ENCODE results near the gene RASD2. TPM values are rescaled to one million over a fixed set of nuclear protein-coding genes. Genes with fewer than 3 reads are reported as not detected.

The RASD2 gene
- total and polyA plus RNA-seq, 2 experiments from 2014 or later, result 1.2 to 3.6 TPM

GRCh38 chr22:35539487-35539886 is 1.1 kb upstream of the RASD2 start (continued):
- TF ChIP-seq ZNF462 (CRISPR knock-in tag; IDR thresholded peaks at IDR 0.05) (no peak), ZNF331 (CRISPR knock-in tag; IDR thresholded peaks at IDR 0.05; ENCODE audit: low read depth) (no peak), JUNB (IDR thresholded peaks at IDR 0.05; ENCODE audit: unreplicated experiment) (no peak), EZH2phosphoT487 (IDR thresholded peaks at IDR 0.05; ENCODE audit: unreplicated experiment) (no peak), STAT1 (IDR thresholded peaks at IDR 0.05; ENCODE audit: unreplicated experiment) (no peak), ZNF114 (CRISPR knock-in tag; IDR thresholded peaks at IDR 0.05) (no peak), POLR2AphosphoS5 (IDR thresholded peaks at IDR 0.05; ENCODE audit: low read depth) (no peak)
- TF ChIP-seq, protein P1, sequence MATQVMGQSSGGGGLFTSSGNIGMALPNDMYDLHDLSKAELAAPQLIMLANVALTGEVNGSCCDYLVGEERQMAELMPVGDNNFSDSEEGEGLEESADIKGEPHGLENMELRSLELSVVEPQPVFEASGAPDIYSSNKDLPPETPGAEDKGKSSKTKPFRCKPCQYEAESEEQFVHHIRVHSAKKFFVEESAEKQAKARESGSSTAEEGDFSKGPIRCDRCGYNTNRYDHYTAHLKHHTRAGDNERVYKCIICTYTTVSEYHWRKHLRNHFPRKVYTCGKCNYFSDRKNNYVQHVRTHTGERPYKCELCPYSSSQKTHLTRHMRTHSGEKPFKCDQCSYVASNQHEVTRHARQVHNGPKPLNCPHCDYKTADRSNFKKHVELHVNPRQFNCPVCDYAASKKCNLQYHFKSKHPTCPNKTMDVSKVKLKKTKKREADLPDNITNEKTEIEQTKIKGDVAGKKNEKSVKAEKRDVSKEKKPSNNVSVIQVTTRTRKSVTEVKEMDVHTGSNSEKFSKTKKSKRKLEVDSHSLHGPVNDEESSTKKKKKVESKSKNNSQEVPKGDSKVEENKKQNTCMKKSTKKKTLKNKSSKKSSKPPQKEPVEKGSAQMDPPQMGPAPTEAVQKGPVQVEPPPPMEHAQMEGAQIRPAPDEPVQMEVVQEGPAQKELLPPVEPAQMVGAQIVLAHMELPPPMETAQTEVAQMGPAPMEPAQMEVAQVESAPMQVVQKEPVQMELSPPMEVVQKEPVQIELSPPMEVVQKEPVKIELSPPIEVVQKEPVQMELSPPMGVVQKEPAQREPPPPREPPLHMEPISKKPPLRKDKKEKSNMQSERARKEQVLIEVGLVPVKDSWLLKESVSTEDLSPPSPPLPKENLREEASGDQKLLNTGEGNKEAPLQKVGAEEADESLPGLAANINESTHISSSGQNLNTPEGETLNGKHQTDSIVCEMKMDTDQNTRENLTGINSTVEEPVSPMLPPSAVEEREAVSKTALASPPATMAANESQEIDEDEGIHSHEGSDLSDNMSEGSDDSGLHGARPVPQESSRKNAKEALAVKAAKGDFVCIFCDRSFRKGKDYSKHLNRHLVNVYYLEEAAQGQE (IDR thresholded peaks at IDR 0.05; ENCODE audit: unreplicated experiment), result no peak
- TF ChIP-seq, protein P2, sequence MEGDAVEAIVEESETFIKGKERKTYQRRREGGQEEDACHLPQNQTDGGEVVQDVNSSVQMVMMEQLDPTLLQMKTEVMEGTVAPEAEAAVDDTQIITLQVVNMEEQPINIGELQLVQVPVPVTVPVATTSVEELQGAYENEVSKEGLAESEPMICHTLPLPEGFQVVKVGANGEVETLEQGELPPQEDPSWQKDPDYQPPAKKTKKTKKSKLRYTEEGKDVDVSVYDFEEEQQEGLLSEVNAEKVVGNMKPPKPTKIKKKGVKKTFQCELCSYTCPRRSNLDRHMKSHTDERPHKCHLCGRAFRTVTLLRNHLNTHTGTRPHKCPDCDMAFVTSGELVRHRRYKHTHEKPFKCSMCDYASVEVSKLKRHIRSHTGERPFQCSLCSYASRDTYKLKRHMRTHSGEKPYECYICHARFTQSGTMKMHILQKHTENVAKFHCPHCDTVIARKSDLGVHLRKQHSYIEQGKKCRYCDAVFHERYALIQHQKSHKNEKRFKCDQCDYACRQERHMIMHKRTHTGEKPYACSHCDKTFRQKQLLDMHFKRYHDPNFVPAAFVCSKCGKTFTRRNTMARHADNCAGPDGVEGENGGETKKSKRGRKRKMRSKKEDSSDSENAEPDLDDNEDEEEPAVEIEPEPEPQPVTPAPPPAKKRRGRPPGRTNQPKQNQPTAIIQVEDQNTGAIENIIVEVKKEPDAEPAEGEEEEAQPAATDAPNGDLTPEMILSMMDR (conservative IDR thresholded peaks at IDR 0.05; ENCODE audit: low read depth in 2 of 2), result no peak

Data from GM23338 (cell line).